ENCODE data around the gene NOP16. TPM values are rescaled to one million over a fixed set of nuclear protein-coding genes. Genes with fewer than 3 reads are reported as not detected.

Gene NOP16
- 19.5 TPM for total RNA-seq
- 30.6 TPM for polyA plus RNA-seq
- long read RNA-seq, donor 1, partial matches to known transcripts: 0 of 2 reads
- long read RNA-seq, donor 1, other reads (novel, unspliced or antisense): 0 of 2 reads
- long read RNA-seq, donor 2: 0 reads
- long read RNA-seq, donor 3, transcript NOP16-211 (5 exons, 954 nt): minor isoform, 12 of 312 reads
- long read RNA-seq, donor 3, transcript NOP16-207 (5 exons, 1,258 nt): major isoform, 35 of 312 reads
- long read RNA-seq, donor 3, partial matches to known transcripts: 258 of 312 reads
- long read RNA-seq, donor 3, other reads (novel, unspliced or antisense): 0 of 312 reads
- long read RNA-seq, donor 4, transcript NOP16-207 (5 exons, 1,258 nt): major isoform, 8 of 14 reads
- long read RNA-seq, donor 4, partial matches to known transcripts: 0 of 14 reads
- long read RNA-seq, donor 4, other reads (novel, unspliced or antisense): 0 of 14 reads
- long read RNA-seq, donor 5, transcript NOP16-207 (5 exons, 1,258 nt): major isoform, 19 of 26 reads
- long read RNA-seq, donor 5, partial matches to known transcripts: 0 of 26 reads
- long read RNA-seq, donor 5, other reads (novel, unspliced or antisense): 0 of 26 reads
- long read RNA-seq, donor 6, transcript NOP16-207 (5 exons, 1,258 nt): major isoform, 12 of 17 reads
- long read RNA-seq, donor 6, partial matches to known transcripts: 0 of 17 reads
- long read RNA-seq, donor 6, other reads (novel, unspliced or antisense): 0 of 17 reads
- long read RNA-seq, donor 7, transcript NOP16-207 (5 exons, 1,258 nt): major isoform, 10 of 12 reads
- long read RNA-seq, donor 7, partial matches to known transcripts: 0 of 12 reads
- long read RNA-seq, donor 7, other reads (novel, unspliced or antisense): 0 of 12 reads
- long read RNA-seq, donor 8, transcript NOP16-207 (5 exons, 1,258 nt): major isoform, 10 of 12 reads
- long read RNA-seq, donor 8, partial matches to known transcripts: 0 of 12 reads
- long read RNA-seq, donor 8, other reads (novel, unspliced or antisense): 0 of 12 reads
- long read RNA-seq, donor 9, transcript NOP16-207 (5 exons, 1,258 nt): major isoform, 10 of 257 reads
- long read RNA-seq, donor 9, partial matches to known transcripts: 243 of 257 reads
- long read RNA-seq, donor 9, other reads (novel, unspliced or antisense): 0 of 257 reads
- long read RNA-seq, donor 10, transcript NOP16-207 (5 exons, 1,258 nt): major isoform, 11 of 247 reads
- long read RNA-seq, donor 10, partial matches to known transcripts: 232 of 247 reads
- long read RNA-seq, donor 10, other reads (novel, unspliced or antisense): 0 of 247 reads

GRCh38 chr5:176388444-176389134, at the start of gene NOP16, which contains the start of gene HIGD2A:
Gene NOP16 (minus strand): TSS chr5:176388598. CDS start chr5:176388539, 59 bp downstream.
Gene HIGD2A (plus strand): TSS chr5:176388751. CDS start chr5:176388820, 69 bp downstream.
- Histone ChIP-seq H3K36me3 (ENCODE audit: control insufficient read depth in 2 of 2, insufficient read depth in 2 of 2, low read length in 1 of 2) (peaks cover 39 to 55% of the 10 kb centered on the region in 2 donors), H3K27ac (ENCODE audit: low read depth in 1 of 2, low read length in 1 of 2) (peak within 1 kb of the TSS; percentile 96 to 98)

GRCh38 chr5:176436656-176437055, 48.3 kb upstream of the NOP16 start:
- Histone ChIP-seq H3K4me3 (ENCODE audit: low read length in 2 of 2) (no peak overlapping the region), H3K9me3 (ENCODE audit: control insufficient read depth in 2 of 2, insufficient read depth in 1 of 2, low read length in 1 of 2) (peaks cover 0 to 2% of the 10 kb centered on the region in 2 donors), H3K36me3 (ENCODE audit: control insufficient read depth in 2 of 2, insufficient read depth in 2 of 2, low read length in 1 of 2) (no peaks in the 10 kb centered on the region), H3K4me1 (ENCODE audit: control insufficient read depth in 2 of 2, insufficient read depth in 2 of 2, low read length in 2 of 2) (peaks cover 0 to 2% of the 10 kb centered on the region in 2 donors), H3K27ac (ENCODE audit: low read depth in 1 of 2, low read length in 1 of 2) (peak overlapping the region in 1 of 2 donors; percentile 38), H3K27me3 (ENCODE audit: control insufficient read depth in 2 of 2, insufficient read depth in 1 of 2, low read length in 1 of 2) (no peaks in the 10 kb centered on the region)
- DNase-seq (ENCODE audit: low read depth in 6 of 9, low spot score in 9 of 9): no peak
- WGBS: 9% methylated on average over 5 of the region's 5 CpGs

More at GRCh38 chr5:176388444-176389134, at the start of gene NOP16, which contains the start of gene HIGD2A:
- Histone ChIP-seq H3K4me3 (ENCODE audit: low read length in 2 of 2) (peak within 1 kb of the TSS; percentile 70 to 97), H3K4me1 (ENCODE audit: control insufficient read depth in 2 of 2, insufficient read depth in 2 of 2, low read length in 2 of 2) (peaks cover 7 to 22% of the 10 kb centered on the region in 2 donors), H3K27me3 (ENCODE audit: control insufficient read depth in 2 of 2, insufficient read depth in 1 of 2, low read length in 1 of 2) (no peaks in the 10 kb centered on the region), H3K9me3 (ENCODE audit: control insufficient read depth in 2 of 2, insufficient read depth in 1 of 2, low read length in 1 of 2) (peaks cover 0 to 7% of the 10 kb centered on the region in 2 donors)
- peak; percentile 96 to 100 (median 98) for DNase-seq (ENCODE audit: low read depth in 6 of 9, low spot score in 9 of 9)
- under 1% methylated on average over 47 of the region's 47 CpGs for WGBS

GRCh38 chr5:176432707-176433106, 44.3 kb upstream of the NOP16 start:
- Histone ChIP-seq H3K9me3 (ENCODE audit: control insufficient read depth in 2 of 2, insufficient read depth in 1 of 2, low read length in 1 of 2) (peaks cover 0 to 2% of the 10 kb centered on the region in 2 donors), H3K27me3 (ENCODE audit: control insufficient read depth in 2 of 2, insufficient read depth in 1 of 2, low read length in 1 of 2) (no peaks in the 10 kb centered on the region), H3K27ac (ENCODE audit: low read depth in 1 of 2, low read length in 1 of 2) (no peak overlapping the region), H3K4me3 (ENCODE audit: low read length in 2 of 2) (no peak overlapping the region), H3K36me3 (ENCODE audit: control insufficient read depth in 2 of 2, insufficient read depth in 2 of 2, low read length in 1 of 2) (no peaks in the 10 kb centered on the region), H3K4me1 (ENCODE audit: control insufficient read depth in 2 of 2, insufficient read depth in 2 of 2, low read length in 2 of 2) (peaks cover 0 to 12% of the 10 kb centered on the region in 2 donors)
- 97% methylated on average over 4 of the region's 5 CpGs for WGBS
- DNase-seq (ENCODE audit: low read depth in 6 of 9, low spot score in 9 of 9): no peak

GRCh38 chr5:176429972-176430371, 41.6 kb upstream of the NOP16 start:
- WGBS: 87% methylated on average over 4 of the region's 4 CpGs
- no peaks in the 10 kb centered on the region for H3K36me3 ChIP-seq (ENCODE audit: control insufficient read depth in 2 of 2, insufficient read depth in 2 of 2, low read length in 1 of 2)
- no peaks in the 10 kb centered on the region for H3K27me3 ChIP-seq (ENCODE audit: control insufficient read depth in 2 of 2, insufficient read depth in 1 of 2, low read length in 1 of 2)
- H3K9me3 ChIP-seq (ENCODE audit: control insufficient read depth in 2 of 2, insufficient read depth in 1 of 2, low read length in 1 of 2): peaks cover 0 to 7% of the 10 kb centered on the region in 2 donors
- H3K4me3 ChIP-seq (ENCODE audit: low read length in 2 of 2): no peak overlapping the region
- no peak for DNase-seq (ENCODE audit: low read depth in 6 of 9, low spot score in 9 of 9)
- H3K4me1 ChIP-seq (ENCODE audit: control insufficient read depth in 2 of 2, insufficient read depth in 2 of 2, low read length in 2 of 2): peaks cover 0 to 10% of the 10 kb centered on the region in 2 donors
- peak overlapping the region in 1 of 2 donors; percentile 12 for H3K27ac ChIP-seq (ENCODE audit: low read depth in 1 of 2, low read length in 1 of 2)

GRCh38 chr5:176427971-176428370, 39.6 kb upstream of the NOP16 start:
- Histone ChIP-seq H3K4me3 (ENCODE audit: low read length in 2 of 2) (no peak overlapping the region), H3K27ac (ENCODE audit: low read depth in 1 of 2, low read length in 1 of 2) (no peak overlapping the region), H3K4me1 (ENCODE audit: control insufficient read depth in 2 of 2, insufficient read depth in 2 of 2, low read length in 2 of 2) (peaks cover 0 to 10% of the 10 kb centered on the region in 2 donors), H3K36me3 (ENCODE audit: control insufficient read depth in 2 of 2, insufficient read depth in 2 of 2, low read length in 1 of 2) (no peaks in the 10 kb centered on the region), H3K27me3 (ENCODE audit: control insufficient read depth in 2 of 2, insufficient read depth in 1 of 2, low read length in 1 of 2) (no peaks in the 10 kb centered on the region), H3K9me3 (ENCODE audit: control insufficient read depth in 2 of 2, insufficient read depth in 1 of 2, low read length in 1 of 2) (peaks cover 0 to 7% of the 10 kb centered on the region in 2 donors)
- WGBS: 88% methylated on average over 4 of the region's 4 CpGs
- DNase-seq (ENCODE audit: low read depth in 6 of 9, low spot score in 9 of 9): no peak

- Histone ChIP-seq H3K27me3 (ENCODE audit: control insufficient read depth in 2 of 2, insufficient read depth in 1 of 2, low read length in 1 of 2) (no peaks in the 10 kb centered on the region), H3K36me3 (ENCODE audit: control insufficient read depth in 2 of 2, insufficient read depth in 2 of 2, low read length in 1 of 2) (no peaks in the 10 kb centered on the region), H3K4me3 (ENCODE audit: low read length in 2 of 2) (no peak overlapping the region), H3K27ac (ENCODE audit: low read depth in 1 of 2, low read length in 1 of 2) (no peak overlapping the region), H3K4me1 (ENCODE audit: control insufficient read depth in 2 of 2, insufficient read depth in 2 of 2, low read length in 2 of 2) (peaks cover 0 to 10% of the 10 kb centered on the region in 2 donors), H3K9me3 (ENCODE audit: control insufficient read depth in 2 of 2, insufficient read depth in 1 of 2, low read length in 1 of 2) (peaks cover 0 to 5% of the 10 kb centered on the region in 2 donors)
- no peak for DNase-seq (ENCODE audit: low read depth in 6 of 9, low spot score in 9 of 9)
- WGBS: 97% methylated on average over 1 of the region's 1 CpG
These were observed 38.5 kb upstream of the NOP16 start for GRCh38 chr5:176426876-176427275.

GRCh38 chr5:176425791-176426190, 37.4 kb upstream of the NOP16 start:
- Histone ChIP-seq H3K9me3 (ENCODE audit: control insufficient read depth in 2 of 2, insufficient read depth in 1 of 2, low read length in 1 of 2) (peaks cover 0 to 5% of the 10 kb centered on the region in 2 donors), H3K4me3 (ENCODE audit: low read length in 2 of 2) (no peak overlapping the region), H3K27ac (ENCODE audit: low read depth in 1 of 2, low read length in 1 of 2) (no peak overlapping the region), H3K27me3 (ENCODE audit: control insufficient read depth in 2 of 2, insufficient read depth in 1 of 2, low read length in 1 of 2) (no peaks in the 10 kb centered on the region), H3K4me1 (ENCODE audit: control insufficient read depth in 2 of 2, insufficient read depth in 2 of 2, low read length in 2 of 2) (peaks cover 0 to 10% of the 10 kb centered on the region in 2 donors), H3K36me3 (ENCODE audit: control insufficient read depth in 2 of 2, insufficient read depth in 2 of 2, low read length in 1 of 2) (no peaks in the 10 kb centered on the region)
- DNase-seq (ENCODE audit: low read depth in 6 of 9, low spot score in 9 of 9): no peak
- WGBS: 98% methylated on average over 1 of the region's 1 CpG

- 100% methylated on average over 1 of the region's 1 CpG for WGBS
- DNase-seq (ENCODE audit: low read depth in 6 of 9, low spot score in 9 of 9): no peak
- peaks cover 0 to 4% of the 10 kb centered on the region in 2 donors for H3K4me1 ChIP-seq (ENCODE audit: control insufficient read depth in 2 of 2, insufficient read depth in 2 of 2, low read length in 2 of 2)
- H3K4me3 ChIP-seq (ENCODE audit: low read length in 2 of 2): no peak overlapping the region
- H3K27ac ChIP-seq (ENCODE audit: low read depth in 1 of 2, low read length in 1 of 2): no peak overlapping the region
- H3K27me3 ChIP-seq (ENCODE audit: control insufficient read depth in 2 of 2, insufficient read depth in 1 of 2, low read length in 1 of 2): no peaks in the 10 kb centered on the region
- peaks cover 0 to 5% of the 10 kb centered on the region in 2 donors for H3K9me3 ChIP-seq (ENCODE audit: control insufficient read depth in 2 of 2, insufficient read depth in 1 of 2, low read length in 1 of 2)
- no peaks in the 10 kb centered on the region for H3K36me3 ChIP-seq (ENCODE audit: control insufficient read depth in 2 of 2, insufficient read depth in 2 of 2, low read length in 1 of 2)
These were observed 36.7 kb upstream of the NOP16 start for GRCh38 chr5:176425138-176425537.

Data from thymus (tissue), 14 donors.